ENCODE data around the gene GLIS1.

Gene GLIS1

DNA sequence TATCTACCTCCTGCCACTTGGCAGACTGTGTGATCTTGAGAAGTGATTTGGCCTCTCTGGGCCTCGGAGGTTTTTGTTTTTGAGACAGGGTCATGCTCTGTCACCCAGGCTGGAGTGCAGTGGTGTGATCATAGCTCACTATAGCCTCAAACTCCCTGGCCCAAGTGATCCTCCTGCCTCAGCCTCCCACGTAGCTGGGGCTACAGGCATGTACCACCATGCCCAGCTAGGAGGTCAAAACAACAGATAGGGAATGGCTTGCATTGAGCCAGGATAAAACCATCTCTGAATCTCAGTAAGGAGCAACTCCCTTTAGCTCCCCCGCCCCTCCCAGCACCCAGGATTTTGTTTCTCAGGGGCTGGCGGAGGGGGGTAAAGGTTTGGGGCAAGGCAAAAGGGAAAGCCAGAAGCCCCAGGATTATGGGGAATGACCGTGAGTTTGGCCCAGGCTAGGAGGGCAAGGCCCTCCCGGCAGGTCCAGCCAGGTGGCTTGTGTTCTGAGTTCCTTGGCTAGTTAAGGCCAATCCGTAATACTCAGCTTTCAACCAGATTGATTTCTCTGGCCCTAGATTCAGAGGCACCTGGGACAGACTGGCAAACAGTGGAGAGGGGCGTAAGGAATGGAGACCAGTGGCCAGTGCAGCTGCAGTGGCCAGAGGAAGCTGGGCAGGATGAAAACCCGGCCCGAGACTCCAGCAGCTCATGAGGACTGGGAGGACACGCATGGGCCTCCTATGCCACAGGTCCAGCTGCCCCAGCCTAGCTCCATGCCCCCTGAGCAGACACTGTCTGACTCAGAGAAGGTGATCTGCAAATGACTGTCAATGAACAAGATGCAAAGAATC lies 149.7 kb downstream of the GLIS1 start:
- no peak for DNase-seq

DNA sequence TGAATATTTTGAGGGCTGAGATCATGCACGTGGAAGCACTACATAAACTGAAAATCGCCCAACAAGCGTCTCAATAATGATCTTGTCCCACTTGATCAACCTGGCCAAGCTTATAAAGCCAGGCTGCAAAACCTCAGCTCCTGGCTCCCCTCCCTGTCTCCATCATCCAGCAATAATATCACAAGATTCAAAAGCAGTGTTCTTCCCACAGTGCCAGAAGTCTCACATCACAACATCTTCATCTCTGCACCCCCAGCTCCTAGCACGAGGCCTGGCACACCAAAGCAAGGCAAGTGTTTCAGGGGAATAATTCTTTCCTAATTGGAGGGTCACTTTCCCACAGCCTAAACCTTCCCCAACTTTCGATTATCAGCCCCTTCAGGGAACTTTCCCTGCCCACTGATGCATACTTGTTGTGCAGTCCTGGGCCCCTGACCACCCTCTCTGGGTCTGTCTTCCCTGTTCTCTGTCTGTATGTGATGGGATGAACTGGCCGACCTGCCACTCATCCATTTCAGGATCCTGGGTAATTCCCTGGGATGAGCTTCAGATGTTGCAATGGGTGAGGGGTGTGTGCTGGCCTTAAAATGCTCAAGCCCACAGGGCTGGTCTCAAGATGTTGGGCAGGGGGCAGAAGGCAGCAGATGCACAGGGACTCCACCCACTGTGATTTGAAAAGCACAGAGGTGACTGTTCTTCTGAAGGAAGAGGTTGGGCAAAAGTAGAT lies 150.7 kb downstream of the GLIS1 start:
- DNase-seq, result no peak

DNA sequence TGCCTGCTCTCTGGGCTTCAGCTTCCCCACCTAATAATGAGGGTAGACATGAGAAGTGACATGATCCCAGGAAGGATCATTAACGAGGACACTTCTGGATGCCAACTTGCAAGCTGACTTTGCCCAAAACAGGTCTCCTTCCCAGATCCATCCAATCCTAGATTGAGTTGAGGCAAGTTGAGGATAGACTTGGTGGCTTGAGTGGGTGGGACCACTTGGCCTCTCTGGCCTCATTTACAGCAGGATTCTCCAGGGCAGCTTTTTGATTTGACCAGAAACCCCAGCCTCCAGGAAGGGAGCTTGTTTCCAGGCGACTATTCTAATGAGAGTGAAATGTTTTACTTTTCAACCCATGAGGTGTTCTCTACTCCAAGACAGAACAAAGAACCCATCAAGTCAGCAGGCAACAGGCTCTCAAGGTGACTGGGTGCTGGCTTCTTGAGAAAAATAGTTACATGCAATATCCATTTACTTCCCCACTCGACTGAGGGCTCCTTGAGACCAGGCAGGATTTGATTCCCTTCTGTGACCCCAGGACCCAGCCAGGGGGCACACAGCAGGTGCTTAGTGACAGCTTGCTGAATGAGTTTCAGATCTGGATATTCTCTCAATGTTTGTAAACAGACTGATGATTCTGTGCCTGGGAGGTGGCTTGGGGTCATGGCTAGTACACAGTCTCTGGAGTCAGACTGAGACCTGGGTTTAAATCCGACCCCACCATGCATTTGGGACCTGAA lies 151.5 kb downstream of the GLIS1 start:
- DNase-seq, result no peak

DNA sequence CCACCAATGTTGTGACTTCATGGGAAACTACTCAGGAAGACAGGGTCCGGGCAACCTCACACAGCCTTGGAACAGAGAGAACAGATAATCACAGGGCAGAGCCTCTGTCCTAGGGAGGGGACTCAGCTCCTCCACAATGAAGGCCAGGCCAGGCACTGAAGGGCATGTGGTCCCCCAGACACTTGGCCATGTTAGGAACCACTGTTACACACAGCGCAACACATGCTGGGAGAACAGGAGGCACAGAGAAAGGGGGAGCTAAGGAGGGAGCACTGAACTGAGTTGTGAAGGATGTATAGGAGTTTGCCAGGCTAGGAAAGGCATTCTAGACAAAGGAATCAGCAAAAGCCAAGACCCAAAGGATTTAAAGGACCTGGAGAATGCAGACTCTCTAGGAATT lies 152.2 kb downstream of the GLIS1 start:
- DNase-seq, result no peak

DNA sequence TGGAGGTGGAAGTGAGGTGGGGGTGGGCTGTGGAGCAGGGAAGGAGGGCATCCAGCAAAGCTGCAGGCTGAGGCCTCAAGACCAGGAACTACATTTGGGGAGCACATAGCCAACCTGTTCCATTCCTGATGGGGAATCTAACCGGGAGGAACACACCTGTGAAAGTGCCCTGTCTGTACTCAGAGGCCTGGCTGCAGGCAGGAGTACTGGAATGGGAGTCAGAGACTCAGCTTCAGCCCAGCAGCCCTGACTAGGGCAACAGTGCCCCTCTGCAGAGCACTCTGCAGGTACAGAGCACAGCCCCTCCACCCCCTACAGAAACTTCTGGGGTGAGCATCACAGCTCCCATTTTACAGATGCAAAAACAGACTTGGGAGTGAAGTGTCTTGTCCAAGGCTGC lies 153.4 kb downstream of the GLIS1 start:
- DNase-seq, result no peak

DNA sequence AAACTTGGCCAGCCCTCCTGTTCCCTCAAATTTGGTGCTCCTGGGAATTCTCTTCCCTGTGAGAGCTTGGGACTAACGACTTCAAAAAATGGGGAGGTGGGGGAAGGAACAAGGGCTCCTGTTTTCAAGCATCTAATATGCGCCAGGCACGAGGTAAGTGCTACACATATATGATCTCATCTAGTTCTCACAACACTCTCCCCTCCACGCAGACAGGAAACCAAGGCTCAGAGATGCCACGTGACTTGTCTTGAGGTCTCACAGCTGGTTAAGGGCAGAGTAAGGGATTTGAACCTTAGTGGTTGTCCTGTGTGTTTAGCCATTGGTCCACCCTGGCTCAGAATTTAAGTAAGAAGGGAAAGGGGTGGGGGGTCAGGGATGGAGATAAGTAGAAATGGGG lies 153.8 kb downstream of the GLIS1 start:
- DNase-seq, result no peak

DNA sequence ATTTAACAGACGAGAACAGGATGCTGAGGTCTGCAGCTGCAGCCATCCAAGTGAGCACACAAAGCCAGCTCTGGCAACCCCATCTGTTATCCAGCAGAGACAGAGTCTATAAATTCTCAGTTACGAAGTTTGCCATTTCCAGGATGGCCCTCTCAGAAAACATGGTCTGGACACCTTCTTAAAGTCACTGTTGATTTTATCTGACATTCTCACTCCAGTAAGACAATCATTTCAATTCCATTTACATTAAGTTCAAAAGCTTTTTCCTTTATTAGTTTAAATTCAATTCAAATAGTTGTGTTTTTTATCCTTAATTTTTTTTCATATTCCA lies 154.2 kb downstream of the GLIS1 start:
- no peak for DNase-seq

DNA sequence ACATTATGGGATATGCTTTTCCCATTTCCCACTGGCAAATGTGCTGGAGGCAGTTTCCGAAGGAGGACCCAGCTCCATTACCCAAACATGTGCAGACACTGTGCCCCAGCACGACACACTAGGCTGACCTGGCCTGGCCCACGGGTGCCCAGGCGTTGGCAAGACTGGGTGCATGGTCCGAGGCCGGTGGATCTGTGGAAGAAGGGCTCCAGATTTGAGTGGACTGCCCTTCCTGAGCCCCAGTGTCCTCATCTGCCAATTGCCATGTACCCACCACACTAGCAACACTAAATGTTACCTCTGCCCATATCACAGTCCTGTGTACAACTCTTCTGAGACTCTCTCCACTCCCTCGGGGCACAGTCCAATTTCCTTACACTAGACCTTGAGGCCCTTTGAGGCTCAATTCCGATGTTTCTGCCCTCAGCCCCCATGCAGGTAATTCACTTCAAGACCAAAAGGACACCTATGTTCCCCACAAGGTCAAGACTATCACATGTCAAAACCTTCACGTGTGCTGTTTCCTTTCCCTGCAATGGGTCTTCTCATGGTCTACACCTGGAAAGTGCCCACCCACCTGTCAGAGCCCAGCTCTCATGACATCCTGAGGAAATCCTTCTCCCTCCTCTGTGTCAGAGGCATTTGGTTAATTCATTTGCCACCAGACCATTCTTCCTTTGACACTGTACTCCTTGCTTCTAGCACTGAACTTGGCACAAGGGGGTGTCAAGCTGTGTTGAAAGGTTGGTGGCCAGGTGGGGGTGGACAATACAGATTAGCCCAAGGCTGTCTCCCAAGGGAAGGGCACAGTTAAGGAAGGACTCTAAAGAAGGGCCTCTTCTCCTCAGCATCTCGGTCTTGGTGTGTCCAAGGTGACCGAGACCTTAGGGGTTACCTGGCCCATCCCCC lies 154.8 kb downstream of the GLIS1 start:
- DNase-seq, result no peak

DNA sequence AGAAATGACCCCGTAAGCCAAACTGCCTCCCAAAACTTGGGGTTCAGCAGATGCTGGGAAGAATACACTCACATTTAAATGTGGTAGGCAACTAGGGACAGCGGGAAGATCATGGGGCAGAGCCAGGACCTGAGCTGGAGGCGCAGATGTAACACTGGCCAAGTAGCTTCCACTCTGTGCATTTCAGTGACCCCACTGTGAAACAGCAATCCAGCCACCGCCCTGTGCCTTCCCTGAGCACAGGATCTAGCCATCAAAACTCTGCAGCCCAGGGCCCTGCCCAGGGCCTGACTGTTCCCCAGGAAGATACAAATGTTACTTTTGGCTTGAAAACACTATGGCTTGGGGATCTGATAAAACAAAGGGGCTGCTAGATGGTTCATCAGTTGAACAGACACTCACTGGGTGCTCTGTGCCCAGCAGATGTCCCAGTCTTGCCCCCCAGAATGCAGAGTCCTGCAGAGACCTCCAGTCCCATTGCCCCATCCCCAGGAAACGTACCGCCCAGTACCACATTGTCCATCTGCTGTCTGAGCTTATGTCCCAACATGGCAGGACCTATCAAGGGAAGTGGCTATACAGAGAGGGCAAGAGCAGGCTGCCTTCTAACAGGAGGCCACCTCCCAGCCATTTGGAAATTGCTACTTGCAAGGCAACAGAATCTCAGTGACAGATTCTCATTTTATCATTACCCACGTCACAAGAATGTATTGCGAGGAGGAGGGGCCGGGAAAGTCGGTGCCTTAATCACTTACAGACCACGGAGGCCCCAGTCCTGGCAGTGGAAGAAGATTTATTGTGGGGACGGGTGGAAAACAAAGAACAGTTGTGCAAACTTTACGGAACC lies 155.7 kb downstream of the GLIS1 start:
- DNase-seq, result no peak

DNA sequence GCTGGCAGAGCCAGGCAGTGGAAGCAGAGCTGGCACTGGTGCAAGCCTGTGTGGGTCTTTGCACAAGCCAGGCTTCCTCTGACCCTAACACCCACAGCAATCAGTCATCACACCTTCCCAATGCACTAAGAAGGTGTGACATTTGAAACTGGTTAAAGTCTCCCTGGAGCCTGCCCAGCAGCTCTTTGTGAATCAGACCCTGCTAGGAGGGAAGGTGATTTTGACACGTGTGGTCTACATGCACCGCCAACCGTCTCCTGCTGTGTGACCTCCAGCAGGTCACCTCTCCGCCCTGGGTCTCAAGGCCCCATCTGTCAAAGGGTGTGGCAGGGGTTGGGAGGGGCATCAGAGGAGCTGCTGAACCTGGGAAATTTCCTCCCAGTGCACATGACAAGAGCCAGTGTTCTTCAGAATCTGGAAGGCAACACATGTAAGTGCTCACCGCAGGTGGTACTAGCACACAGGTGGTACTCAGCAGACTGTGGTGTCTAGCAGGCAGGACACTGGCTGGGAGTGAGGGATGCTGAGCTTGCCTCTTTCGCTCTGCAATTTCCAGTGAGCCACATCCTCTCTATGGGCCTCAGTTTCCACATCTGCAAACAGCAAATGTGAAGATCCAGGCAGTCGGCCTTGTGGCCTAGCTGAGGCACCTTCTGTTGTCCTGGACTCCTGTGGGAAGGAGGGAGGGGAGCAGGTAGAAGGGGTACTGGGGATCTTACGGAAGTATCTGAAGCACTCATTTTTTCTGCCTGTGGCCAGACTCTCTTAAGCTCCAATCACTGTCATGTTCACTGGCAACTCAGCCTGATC lies 156.5 kb downstream of the GLIS1 start:
- DNase-seq, result no peak

DNA sequence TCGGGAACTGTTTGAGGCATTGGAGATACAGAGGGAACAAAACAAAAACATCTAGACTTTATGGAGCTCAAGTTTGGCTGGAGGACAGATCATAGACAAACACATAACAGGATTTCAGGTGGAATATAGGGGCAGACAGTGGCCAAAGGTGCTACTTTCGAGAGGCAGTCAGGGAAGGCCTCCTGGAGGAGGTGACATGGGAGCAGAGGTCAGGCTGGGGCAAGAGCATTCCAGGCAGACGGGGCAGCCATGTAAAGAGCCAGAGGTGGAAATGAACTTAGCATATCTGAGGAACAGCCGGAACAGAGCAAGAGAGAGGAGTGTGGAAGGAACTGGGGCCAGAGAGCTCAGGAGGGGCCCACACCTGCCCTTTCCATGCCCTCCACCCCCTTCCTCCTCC lies 157.5 kb downstream of the GLIS1 start:
- DNase-seq, result no peak

DNA sequence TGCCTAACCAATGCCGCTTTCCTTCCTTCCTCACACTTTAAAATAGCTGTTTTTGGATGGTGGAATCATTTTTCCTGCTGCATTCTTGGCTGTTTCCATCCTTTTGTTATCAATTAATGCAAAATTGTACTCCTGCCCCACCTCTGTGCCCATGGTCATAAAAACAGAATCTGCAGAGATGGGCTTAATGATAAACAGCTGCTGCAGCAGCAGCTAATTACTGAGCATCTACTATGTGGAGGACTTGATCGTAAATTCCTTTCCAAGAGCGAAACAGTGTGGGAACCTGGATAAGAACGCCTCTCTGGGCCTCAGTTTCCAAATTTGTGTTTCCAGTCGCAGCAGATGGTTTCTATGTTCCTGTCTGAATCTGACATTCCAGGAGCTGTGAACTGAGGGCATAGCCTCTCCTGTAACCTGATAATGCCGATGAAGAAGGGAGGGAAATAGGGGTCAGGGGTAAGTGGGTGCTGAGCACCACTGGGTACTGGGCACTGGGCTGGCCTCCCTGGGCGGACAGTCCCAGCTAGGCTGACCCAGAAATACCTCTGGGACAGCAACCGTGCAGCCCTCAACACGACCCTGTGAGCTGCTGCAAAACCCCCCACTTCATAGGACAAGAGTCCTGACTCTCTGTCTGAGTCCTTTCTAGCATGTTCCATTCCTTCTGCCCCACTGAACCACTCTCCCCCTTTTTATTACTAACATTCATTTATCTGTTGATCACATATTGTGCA lies 158.1 kb downstream of the GLIS1 start:
- DNase-seq, result no peak

DNA sequence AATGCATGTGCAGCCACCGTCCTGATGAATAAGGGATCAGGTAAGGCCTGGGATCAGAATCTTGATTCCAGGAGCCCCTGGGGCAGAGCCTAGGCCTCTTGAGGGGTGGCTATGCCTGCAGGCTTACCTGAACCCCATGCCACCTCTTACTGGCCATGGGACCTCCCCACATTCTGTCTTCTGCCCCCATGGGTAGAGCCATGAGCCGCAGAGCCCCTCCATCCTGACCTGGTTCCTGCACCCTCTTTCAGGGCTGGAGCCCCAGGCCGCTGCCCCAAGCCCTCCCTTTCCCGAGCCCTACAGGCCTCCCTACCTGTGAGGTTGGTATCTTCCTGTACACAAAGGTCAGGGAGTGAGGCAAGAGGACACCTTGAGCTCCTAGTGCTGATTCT lies 159.0 kb downstream of the GLIS1 start:
- no peak for DNase-seq

DNA sequence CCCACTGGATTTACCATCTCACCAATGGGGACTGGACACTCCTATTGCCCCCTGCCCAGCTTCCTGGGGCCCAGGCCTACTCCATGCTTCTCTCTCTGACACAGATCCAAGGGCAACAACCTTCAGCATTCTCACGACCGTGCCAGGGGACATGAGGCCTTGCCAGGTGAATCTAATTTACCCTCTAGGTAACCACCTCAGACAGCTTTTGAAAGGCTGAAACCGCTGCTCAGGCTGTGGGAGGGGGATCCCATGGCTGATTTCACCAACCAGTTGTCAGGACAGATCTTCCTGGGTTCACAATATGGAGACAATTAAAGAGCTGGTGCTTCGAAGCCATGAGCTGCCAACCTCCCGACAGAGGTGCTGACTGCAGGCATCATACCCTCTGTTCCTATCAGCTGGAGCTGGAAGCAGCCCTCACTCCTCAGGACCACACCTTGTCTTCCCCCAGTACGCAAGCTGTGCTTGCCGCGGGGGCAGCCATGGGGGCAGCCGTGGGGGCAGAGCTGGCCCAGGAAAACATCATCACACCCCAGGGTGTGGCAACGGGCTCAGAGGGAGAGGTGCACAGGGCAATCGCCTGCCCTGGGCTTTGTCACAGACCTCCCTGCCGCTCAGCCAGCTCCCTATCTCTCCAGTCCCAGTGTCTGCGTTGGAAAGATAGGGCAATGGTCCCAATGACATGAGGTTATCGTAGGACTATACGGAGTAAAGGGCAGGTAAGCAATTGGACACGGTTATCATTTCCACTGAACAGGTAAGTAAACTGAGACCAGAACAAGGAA lies 159.5 kb downstream of the GLIS1 start:
- no peak for DNase-seq

DNA sequence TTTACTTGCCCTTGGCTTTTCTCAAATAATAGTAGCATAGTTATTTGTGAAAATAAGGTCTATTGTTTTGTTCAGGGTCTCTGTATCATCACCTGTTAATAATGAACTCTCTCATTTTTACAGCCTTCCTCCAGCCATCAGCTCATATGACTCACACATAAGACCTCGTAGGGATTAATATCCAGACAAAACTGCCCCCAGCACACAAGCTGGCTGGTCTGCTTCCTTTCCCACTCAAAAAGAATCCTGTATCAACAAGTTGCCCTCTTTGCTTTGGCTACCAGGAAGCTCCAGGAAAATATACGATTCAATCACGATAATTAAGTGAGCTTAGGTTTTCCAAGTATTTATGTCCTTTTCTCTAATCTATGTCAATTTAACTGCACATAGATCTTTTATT lies 160.6 kb downstream of the GLIS1 start:
- DNase-seq, result no peak

DNA sequence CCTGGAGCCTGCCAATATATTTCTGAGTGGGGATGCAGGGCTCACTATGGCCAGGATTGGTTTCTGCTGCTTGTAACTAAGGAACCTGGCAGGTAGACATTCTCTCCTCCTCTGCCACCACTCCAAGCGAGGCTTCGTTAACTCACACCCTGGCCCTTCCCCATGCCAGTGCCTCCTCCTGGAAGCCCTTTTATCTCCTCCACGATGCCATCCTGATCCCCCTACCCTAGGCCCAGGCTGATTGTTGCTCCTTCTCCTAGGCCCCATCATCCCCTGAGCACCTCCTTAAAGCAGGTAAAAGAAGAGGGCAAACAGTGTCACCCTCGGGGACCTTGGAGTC lies 161.2 kb downstream of the GLIS1 start:
- no peak for DNase-seq

DNA sequence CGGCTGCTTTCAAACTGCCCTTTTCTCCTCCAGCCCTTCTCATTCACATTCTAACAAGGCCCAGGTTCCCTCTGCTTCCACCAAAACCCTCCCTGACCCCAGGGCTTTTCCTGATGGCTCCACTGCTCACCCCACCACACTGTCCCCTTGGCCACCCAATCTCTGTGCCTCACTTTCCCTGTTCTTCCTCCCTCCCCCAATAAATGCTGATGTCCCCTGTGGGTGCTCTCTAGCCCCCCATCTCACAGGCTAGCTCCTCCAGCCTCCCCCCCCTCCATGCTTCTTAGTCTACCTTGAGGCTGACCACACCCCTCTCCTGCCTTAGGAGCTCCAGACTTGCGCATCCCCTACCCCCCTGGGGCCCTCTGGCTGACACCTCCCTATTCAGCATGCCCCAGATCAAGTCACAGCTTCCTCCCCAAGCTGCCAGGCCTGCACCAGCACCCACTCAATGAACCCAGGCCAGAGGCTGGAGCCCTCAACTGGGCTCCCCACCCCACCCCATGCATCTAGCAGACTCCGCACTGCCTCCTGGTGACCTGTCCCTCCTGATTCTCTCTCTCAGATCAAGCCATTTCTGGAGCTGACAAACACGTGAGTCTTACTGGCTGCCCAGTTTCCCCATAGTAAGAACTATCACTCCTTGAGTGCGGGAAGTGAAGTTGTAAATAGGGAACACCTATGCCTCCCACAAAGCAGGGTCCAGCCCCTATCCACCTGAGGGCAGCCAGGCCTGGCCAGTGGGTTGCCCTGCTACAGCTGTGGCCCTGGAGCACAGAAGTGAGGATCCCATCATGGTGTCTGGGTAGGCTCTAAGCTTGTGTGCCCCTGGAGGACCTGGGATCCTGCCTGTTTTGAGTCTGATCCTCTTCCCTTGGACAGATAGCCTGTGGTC lies 161.9 kb downstream of the GLIS1 start:
- DNase-seq, result no peak

DNA sequence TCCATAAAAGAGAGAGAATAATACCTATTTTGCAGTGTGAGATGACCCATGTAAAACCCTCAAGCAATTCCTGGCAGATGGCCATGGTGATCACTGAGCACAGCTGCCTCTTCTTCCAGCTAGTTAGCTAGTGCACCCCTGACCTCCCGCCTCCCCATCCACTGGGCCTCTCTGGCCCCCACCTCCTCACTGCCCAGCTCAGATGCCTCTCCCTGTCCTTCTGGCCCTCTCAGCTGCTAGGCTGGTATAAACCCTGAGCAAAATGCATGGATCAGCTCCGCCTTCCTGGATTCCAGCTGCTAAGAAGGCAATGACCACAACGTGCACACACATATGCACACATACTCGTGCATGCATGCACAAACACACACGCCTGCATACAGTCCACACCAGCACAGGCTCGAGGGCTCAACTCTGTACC lies 162.6 kb downstream of the GLIS1 start:
- no peak for DNase-seq

All from hippocampal formation (tissue), 2 donors.